Measurements from ENCODE around the gene NTRK2. TPM values are rescaled to one million over a fixed set of nuclear protein-coding genes. Genes with fewer than 3 reads are reported as not detected.

Gene NTRK2
- total RNA-seq, 1 donor from 2014 or later, result 26.6 TPM

DNA sequence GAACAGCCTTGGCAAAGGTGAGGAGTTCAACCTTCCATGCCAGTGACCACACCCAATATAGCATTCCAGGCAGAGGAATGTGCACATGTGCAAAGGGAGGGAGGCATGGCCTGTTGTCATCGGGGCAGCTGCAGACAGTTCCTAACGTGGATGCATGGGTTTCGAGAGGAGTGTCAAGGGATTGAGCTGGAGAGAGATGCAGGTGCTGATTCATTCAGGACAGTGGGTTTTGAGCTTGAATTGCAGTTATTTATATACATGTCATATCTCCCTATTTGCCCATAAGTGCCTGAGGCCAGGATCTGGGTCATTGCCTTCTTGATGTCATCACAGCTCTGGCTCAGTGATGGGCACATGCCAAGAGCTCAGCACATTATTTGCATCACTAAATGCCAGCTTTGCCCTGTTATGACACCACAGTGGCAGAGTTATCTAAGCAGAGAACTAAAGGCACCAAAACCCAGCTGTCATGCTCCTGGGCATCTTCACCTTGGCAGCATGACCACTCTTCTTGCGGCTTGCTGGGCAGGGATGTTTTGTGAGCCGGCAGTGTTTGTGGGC, 278.0 kb downstream of the NTRK2 start:
- H3K27ac ChIP-seq (ENCODE audit: low read depth, low read length), result no peak overlapping the region
- no peaks in the 10 kb centered on the region for H3K36me3 ChIP-seq (ENCODE audit: control insufficient read depth in 3 of 3, insufficient read depth in 3 of 3, low read length in 3 of 3)
- no peak overlapping the region for H3K4me3 ChIP-seq (ENCODE audit: low read length in 3 of 3)
- H3K27me3 ChIP-seq (ENCODE audit: control insufficient read depth in 3 of 3, insufficient read depth in 3 of 3, low read length in 3 of 3), result no peaks in the 10 kb centered on the region
- no peak overlapping the region for H3K9ac ChIP-seq (ENCODE audit: low read depth in 1 of 3, low read length in 3 of 3)
- H3K9me3 ChIP-seq (ENCODE audit: control insufficient read depth in 3 of 3, low read length in 3 of 3), result no peaks in the 10 kb centered on the region
- no peaks in the 10 kb centered on the region for H3K4me1 ChIP-seq (ENCODE audit: control insufficient read depth in 3 of 3, insufficient read depth in 3 of 3, low read length in 3 of 3)

DNA sequence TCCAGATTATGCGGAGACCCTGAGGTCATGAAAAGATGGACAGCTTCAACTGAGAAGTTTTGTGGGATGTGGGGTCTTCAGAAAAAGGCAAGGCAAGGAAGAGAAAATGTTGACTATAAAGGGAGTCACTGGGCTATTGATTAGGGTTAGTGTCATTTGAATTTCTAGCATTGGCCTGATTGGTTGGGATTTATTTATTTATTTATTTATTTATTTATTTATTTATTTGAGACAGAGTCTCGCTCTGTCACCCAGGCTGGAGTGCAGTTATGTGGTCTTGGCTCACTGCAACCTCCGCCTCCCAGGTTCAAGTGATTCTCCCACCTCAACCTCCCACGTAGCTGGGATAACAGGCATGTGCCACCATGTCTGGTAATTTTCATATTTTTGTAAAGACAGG, 279.7 kb downstream of the NTRK2 start:
- Histone ChIP-seq H3K36me3 (ENCODE audit: control insufficient read depth in 3 of 3, insufficient read depth in 3 of 3, low read length in 3 of 3) (no peaks in the 10 kb centered on the region), H3K4me3 (ENCODE audit: low read length in 3 of 3) (no peak overlapping the region), H3K27ac (ENCODE audit: low read depth, low read length) (no peak overlapping the region), H3K27me3 (ENCODE audit: control insufficient read depth in 3 of 3, insufficient read depth in 3 of 3, low read length in 3 of 3) (no peaks in the 10 kb centered on the region), H3K9me3 (ENCODE audit: control insufficient read depth in 3 of 3, low read length in 3 of 3) (no peaks in the 10 kb centered on the region), H3K9ac (ENCODE audit: low read depth in 1 of 3, low read length in 3 of 3) (no peak overlapping the region), H3K4me1 (ENCODE audit: control insufficient read depth in 3 of 3, insufficient read depth in 3 of 3, low read length in 3 of 3) (peaks cover 0 to 3% (median 0%) of the 10 kb centered on the region in 3 donors)

DNA sequence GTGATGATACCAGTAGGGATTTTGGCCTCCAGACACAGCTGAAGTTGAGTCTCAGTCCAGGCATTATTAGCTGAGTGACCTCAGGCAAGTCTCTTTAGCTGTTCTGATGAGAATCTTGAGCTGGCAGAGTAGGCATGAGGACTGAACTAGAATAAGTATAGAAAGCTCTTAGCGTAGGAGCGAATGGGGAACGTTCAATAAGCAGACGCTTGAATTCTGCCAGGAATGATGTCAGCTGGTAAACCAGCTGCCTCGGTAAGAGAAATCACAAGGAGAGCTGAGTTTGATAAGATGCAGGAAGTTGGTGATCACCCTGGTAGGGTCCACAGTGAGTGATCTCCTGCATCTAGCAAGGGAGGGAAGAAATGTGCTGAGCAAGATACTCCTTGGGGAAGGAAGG, 280.4 kb downstream of the NTRK2 start:
- Histone ChIP-seq H3K4me1 (ENCODE audit: control insufficient read depth in 3 of 3, insufficient read depth in 3 of 3, low read length in 3 of 3) (peaks cover 0 to 3% (median 0%) of the 10 kb centered on the region in 3 donors), H3K36me3 (ENCODE audit: control insufficient read depth in 3 of 3, insufficient read depth in 3 of 3, low read length in 3 of 3) (no peaks in the 10 kb centered on the region), H3K9me3 (ENCODE audit: control insufficient read depth in 3 of 3, low read length in 3 of 3) (no peaks in the 10 kb centered on the region), H3K27me3 (ENCODE audit: control insufficient read depth in 3 of 3, insufficient read depth in 3 of 3, low read length in 3 of 3) (peaks cover 0 to 2% (median 0%) of the 10 kb centered on the region in 3 donors), H3K27ac (ENCODE audit: low read depth, low read length) (no peak overlapping the region), H3K9ac (ENCODE audit: low read depth in 1 of 3, low read length in 3 of 3) (no peak overlapping the region), H3K4me3 (ENCODE audit: low read length in 3 of 3) (no peak overlapping the region)

DNA sequence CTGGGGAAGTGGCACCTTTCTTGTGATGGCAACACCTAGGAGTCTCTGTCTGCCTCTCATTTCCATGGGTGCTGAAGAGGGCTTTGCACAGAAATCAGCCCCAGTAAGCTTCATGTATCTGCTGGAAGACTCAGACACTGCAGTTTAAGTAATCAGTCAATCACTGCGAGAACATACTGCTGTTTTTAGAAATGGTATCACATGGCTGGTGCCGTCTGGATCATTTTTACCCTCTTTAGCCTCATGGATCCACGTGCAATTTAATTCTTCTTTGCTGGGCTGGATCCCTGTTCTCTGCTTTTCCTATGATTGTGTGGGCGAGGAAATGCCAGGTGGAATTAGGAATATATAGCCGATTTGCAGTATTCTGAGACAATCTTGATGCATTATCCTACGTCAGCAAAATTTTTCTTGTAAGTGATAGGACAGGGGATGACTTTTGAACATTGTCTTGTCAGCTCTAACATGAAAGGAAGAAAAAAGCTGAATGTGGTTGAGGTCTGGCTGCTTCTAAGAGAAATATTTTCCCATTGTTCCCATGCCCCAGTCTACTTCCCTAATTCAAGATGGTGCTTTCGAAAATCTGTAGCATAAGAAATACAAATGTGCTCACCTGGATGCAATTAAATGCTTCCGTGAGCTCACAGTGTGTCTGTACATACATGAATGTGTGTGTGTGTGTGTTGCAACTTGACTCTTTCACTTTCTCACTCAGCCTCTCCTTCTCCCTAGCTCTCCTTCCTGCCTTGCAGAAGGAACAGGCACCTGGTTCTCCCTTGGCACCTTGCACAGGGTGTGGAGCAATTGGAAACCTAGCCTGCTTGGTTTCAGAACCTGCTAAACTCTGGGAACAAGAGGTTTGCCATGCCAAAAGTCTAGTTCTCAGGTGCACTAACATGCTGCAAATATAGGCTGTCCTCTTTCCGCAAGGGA, 281.6 kb downstream of the NTRK2 start:
- H3K4me3 ChIP-seq (ENCODE audit: low read length in 3 of 3), result no peak overlapping the region
- no peaks in the 10 kb centered on the region for H3K9me3 ChIP-seq (ENCODE audit: control insufficient read depth in 3 of 3, low read length in 3 of 3)
- no peak overlapping the region for H3K9ac ChIP-seq (ENCODE audit: low read depth in 1 of 3, low read length in 3 of 3)

DNA sequence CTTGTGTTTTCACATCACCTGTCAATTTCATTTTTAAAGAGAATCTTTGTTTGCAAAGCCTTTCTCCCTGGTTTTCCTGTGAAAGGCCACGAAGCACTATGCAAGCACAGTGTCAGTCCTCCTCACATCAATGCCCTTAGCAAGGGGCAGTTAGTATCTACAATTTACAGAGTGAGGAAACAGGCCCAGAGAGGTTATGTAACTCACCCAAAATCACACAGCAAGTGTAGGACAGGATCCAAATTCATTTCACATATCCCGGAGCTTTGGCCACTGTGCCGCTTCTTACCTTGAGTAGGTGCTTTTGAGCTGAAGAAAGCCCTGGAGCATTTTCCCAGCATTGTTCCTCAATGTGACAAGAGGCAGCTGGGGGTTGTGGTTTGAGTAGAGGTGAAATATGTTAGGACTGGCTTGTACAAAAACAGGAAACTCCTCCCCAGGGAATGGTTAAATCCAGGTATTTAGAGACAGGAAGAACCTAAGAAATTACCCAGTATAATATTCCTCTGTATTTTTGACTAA, 283.8 kb downstream of the NTRK2 start:
- Histone ChIP-seq H3K36me3 (ENCODE audit: control insufficient read depth in 3 of 3, insufficient read depth in 3 of 3, low read length in 3 of 3) (no peaks in the 10 kb centered on the region), H3K9me3 (ENCODE audit: control insufficient read depth in 3 of 3, low read length in 3 of 3) (no peaks in the 10 kb centered on the region), H3K4me1 (ENCODE audit: control insufficient read depth in 3 of 3, insufficient read depth in 3 of 3, low read length in 3 of 3) (peaks cover 0 to 3% (median 0%) of the 10 kb centered on the region in 3 donors), H3K27ac (ENCODE audit: low read depth, low read length) (no peak overlapping the region), H3K9ac (ENCODE audit: low read depth in 1 of 3, low read length in 3 of 3) (no peak overlapping the region), H3K27me3 (ENCODE audit: control insufficient read depth in 3 of 3, insufficient read depth in 3 of 3, low read length in 3 of 3) (peaks cover 0 to 2% (median 0%) of the 10 kb centered on the region in 3 donors), H3K4me3 (ENCODE audit: low read length in 3 of 3) (no peak overlapping the region)

More for the DNA sequence above, 281.6 kb downstream of the NTRK2 start:
- Histone ChIP-seq H3K36me3 (ENCODE audit: control insufficient read depth in 3 of 3, insufficient read depth in 3 of 3, low read length in 3 of 3) (no peaks in the 10 kb centered on the region), H3K4me1 (ENCODE audit: control insufficient read depth in 3 of 3, insufficient read depth in 3 of 3, low read length in 3 of 3) (peaks cover 0 to 3% (median 0%) of the 10 kb centered on the region in 3 donors), H3K27me3 (ENCODE audit: control insufficient read depth in 3 of 3, insufficient read depth in 3 of 3, low read length in 3 of 3) (peaks cover 0 to 2% (median 0%) of the 10 kb centered on the region in 3 donors), H3K27ac (ENCODE audit: low read depth, low read length) (no peak overlapping the region)

DNA sequence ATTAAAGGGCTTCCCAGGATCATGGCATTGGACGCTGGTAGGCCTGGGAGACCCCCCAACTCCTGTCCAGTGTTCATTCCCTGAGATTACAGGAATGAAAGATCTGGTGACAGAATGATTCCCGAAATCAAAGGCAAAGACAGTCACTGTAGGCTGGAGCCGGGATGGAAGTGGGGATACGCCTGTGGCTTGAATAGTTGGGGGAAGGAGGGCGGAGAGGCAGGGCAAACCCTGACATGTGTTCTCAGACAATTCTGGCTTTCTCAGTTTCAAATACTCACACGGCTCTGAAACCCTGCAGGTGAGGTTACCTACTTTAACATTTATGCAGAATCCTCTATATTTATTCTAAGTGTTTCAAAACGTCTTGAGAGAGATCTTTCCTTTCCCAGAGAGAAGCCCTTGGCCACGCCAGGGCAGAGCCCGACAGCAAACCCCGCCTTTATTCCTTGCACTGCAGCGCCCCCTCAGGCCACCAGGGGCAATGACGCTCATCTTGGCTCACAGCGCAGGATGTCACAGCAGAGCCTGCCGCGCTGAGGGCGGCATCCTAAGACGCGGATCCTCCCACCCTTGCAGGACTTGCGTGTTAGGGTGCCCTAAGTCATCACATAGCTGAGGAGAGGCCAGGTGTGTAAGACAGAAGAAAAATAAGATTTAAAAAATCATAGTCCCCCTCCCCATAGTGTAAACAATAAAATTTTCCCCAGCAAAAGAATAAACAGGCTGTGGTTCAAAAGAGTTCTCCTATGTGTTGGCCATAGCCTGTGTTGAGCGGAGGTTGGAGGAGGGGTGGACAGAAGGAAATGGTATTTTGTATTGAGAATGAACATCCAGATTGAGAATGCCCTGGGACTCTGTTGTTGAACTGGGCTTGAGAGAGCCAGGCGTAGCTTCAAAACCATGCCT, 284.5 kb downstream of the NTRK2 start:
- Histone ChIP-seq H3K4me1 (ENCODE audit: control insufficient read depth in 3 of 3, insufficient read depth in 3 of 3, low read length in 3 of 3) (peaks cover 0 to 3% (median 0%) of the 10 kb centered on the region in 3 donors), H3K9ac (ENCODE audit: low read depth in 1 of 3, low read length in 3 of 3) (no peak overlapping the region), H3K4me3 (ENCODE audit: low read length in 3 of 3) (no peak overlapping the region), H3K27ac (ENCODE audit: low read depth, low read length) (no peak overlapping the region), H3K36me3 (ENCODE audit: control insufficient read depth in 3 of 3, insufficient read depth in 3 of 3, low read length in 3 of 3) (no peaks in the 10 kb centered on the region), H3K9me3 (ENCODE audit: control insufficient read depth in 3 of 3, low read length in 3 of 3) (no peaks in the 10 kb centered on the region), H3K27me3 (ENCODE audit: control insufficient read depth in 3 of 3, insufficient read depth in 3 of 3, low read length in 3 of 3) (peaks cover 0 to 2% (median 0%) of the 10 kb centered on the region in 3 donors)

DNA sequence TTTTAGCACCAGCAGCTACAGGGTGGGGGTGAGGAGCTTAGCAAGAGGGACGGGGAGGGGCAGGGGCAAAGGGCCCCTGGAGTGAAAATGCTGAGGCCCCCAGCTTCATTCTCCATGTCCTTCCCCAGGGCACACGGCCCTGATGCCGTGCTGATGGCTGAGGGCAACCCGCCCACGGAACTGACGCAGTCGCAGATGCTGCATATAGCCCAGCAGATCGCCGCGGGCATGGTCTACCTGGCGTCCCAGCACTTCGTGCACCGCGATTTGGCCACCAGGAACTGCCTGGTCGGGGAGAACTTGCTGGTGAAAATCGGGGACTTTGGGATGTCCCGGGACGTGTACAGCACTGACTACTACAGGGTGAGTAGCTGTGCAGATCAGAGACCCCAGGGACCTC, 285.6 kb downstream of the NTRK2 start:
- H3K4me1 ChIP-seq (ENCODE audit: control insufficient read depth in 3 of 3, insufficient read depth in 3 of 3, low read length in 3 of 3), result peaks cover 0 to 3% (median 0%) of the 10 kb centered on the region in 3 donors
- peaks cover 0 to 2% (median 0%) of the 10 kb centered on the region in 3 donors for H3K27me3 ChIP-seq (ENCODE audit: control insufficient read depth in 3 of 3, insufficient read depth in 3 of 3, low read length in 3 of 3)
- no peak overlapping the region for H3K4me3 ChIP-seq (ENCODE audit: low read length in 3 of 3)
- no peaks in the 10 kb centered on the region for H3K9me3 ChIP-seq (ENCODE audit: control insufficient read depth in 3 of 3, low read length in 3 of 3)
- H3K36me3 ChIP-seq (ENCODE audit: control insufficient read depth in 3 of 3, insufficient read depth in 3 of 3, low read length in 3 of 3), result no peaks in the 10 kb centered on the region
- H3K27ac ChIP-seq (ENCODE audit: low read depth, low read length), result no peak overlapping the region
- no peak overlapping the region for H3K9ac ChIP-seq (ENCODE audit: low read depth in 1 of 3, low read length in 3 of 3)

DNA sequence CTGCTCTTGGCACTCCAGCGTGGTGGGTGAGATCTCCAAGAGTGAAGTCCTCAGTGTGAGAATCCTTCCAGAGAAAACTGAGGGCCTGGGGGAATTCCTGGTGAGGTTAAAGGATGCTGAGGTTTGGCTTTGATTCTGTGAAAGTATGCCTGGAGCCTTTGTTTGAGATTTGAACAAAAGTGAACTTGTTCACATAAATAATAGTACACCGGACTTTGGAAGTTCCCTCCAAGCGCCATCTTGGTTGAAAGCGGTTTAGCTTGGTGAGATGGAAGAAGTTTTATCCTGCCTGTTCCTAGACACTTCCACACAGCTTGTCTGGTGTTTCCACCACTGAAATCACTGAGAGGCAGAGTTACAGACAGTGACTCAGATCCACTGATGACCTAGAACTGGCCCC, 286.4 kb downstream of the NTRK2 start:
- Histone ChIP-seq H3K4me3 (ENCODE audit: low read length in 3 of 3) (no peak overlapping the region), H3K27ac (ENCODE audit: low read depth, low read length) (no peak overlapping the region), H3K36me3 (ENCODE audit: control insufficient read depth in 3 of 3, insufficient read depth in 3 of 3, low read length in 3 of 3) (no peaks in the 10 kb centered on the region), H3K9me3 (ENCODE audit: control insufficient read depth in 3 of 3, low read length in 3 of 3) (no peaks in the 10 kb centered on the region), H3K9ac (ENCODE audit: low read depth in 1 of 3, low read length in 3 of 3) (no peak overlapping the region), H3K27me3 (ENCODE audit: control insufficient read depth in 3 of 3, insufficient read depth in 3 of 3, low read length in 3 of 3) (peaks cover 0 to 2% (median 0%) of the 10 kb centered on the region in 3 donors), H3K4me1 (ENCODE audit: control insufficient read depth in 3 of 3, insufficient read depth in 3 of 3, low read length in 3 of 3) (peaks cover 0 to 3% (median 0%) of the 10 kb centered on the region in 3 donors)

DNA sequence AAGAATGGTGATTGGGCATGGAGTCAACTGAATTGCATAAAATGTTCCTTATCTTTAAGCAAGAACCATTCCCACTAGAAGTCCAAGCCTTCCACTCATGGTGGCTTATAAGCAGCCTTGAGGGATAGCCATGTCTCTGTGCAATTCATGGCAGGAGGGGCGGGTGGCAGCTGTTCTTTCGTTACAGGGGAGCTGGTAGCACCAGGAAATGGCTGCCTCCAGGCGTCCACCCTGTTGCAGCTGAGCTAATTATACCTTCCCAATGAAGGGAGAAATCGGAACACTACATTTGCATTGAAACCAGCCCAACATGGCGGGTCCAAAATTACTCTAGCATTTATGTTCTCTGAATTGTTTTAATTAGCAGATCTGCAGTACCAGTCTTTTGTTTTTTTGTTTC, 289.8 kb downstream of the NTRK2 start:
- H3K4me3 ChIP-seq (ENCODE audit: low read length in 3 of 3), result no peak overlapping the region
- no peak overlapping the region for H3K27ac ChIP-seq (ENCODE audit: low read depth, low read length)
- no peaks in the 10 kb centered on the region for H3K36me3 ChIP-seq (ENCODE audit: control insufficient read depth in 3 of 3, insufficient read depth in 3 of 3, low read length in 3 of 3)
- H3K4me1 ChIP-seq (ENCODE audit: control insufficient read depth in 3 of 3, insufficient read depth in 3 of 3, low read length in 3 of 3), result no peaks in the 10 kb centered on the region
- H3K9me3 ChIP-seq (ENCODE audit: control insufficient read depth in 3 of 3, low read length in 3 of 3), result no peaks in the 10 kb centered on the region
- peaks cover 0 to 2% (median 0%) of the 10 kb centered on the region in 3 donors for H3K27me3 ChIP-seq (ENCODE audit: control insufficient read depth in 3 of 3, insufficient read depth in 3 of 3, low read length in 3 of 3)
- no peak overlapping the region for H3K9ac ChIP-seq (ENCODE audit: low read depth in 1 of 3, low read length in 3 of 3)
